Keratinocyte (primary cell): ENCODE measurements around the gene MED12L.

Experiments
- CTCF ChIP-seq, 3 experiments: IDR thresholded peaks in 1 of 3; conservative IDR thresholded peaks in 1 of 3; optimal IDR thresholded peaks in 1 of 3; 2 replicates in 2 of 3; 3 replicates in 1 of 3; pipeline versions ENCODE3 to v1.5.1; 2011; ENCODE audit warnings: low read length in 3 of 3, mild to moderate bottlenecking in 3 of 3, moderate library complexity in 2 of 3, control low read depth in 1 of 3, inconsistent platforms in 1 of 3; ENCODE audit not compliant: insufficient read depth in 2 of 3; ENCODE audit errors: extremely low read depth in 1 of 3
- EZH2 ChIP-seq: IDR thresholded peaks from one replicate; pipeline ENCODE4 v1.6.1; 2012; ENCODE audit warnings: inconsistent platforms, mild to moderate bottlenecking, low read length, moderate library complexity

- TF ChIP-seq CTCF (optimal IDR thresholded peaks at IDR 0.05 in 1 of 3, IDR thresholded peaks at IDR 0.05 in 1 of 3, conservative IDR thresholded peaks at IDR 0.05 in 1 of 3; ENCODE audit: extremely low read depth in 1 of 3, insufficient read depth in 2 of 3, low read length in 3 of 3) = no peak
- no peak for TF ChIP-seq EZH2
These were observed 37.8 kb upstream of the MED12L start for GRCh38 chr3:151047636-151048035.
